BLaER1 (cell line): ENCODE data around the gene ADM2.
"Not testable (repeated sequence)": the region's sequence is repeated elsewhere in the genome, so short reads cannot be mapped to it uniquely, and the experiment has no call there.

Experiments
- H3K27ac ChIP-seq: shearing (Covaris generic); formaldehyde crosslinking; 2 replicates; pipeline ENCODE4 v1.8.1; 2022
- H3K27me3 ChIP-seq: shearing (Covaris generic); formaldehyde crosslinking; 2 replicates; pipeline ENCODE4 v1.8.1; 2022
- H3K36me3 ChIP-seq: shearing (Covaris generic); formaldehyde crosslinking; 2 replicates; pipeline ENCODE4 v1.8.1; 2022
- H3K4me1 ChIP-seq: shearing (Covaris generic); formaldehyde crosslinking; 2 replicates; pipeline ENCODE4 v1.8.1; 2022
- H3K4me2 ChIP-seq: shearing (Covaris generic); formaldehyde crosslinking; 2 replicates; pipeline ENCODE4 v1.8.1; 2022
- H3K4me3 ChIP-seq: shearing (Covaris generic); formaldehyde crosslinking; 2 replicates; pipeline ENCODE4 v1.8.1; 2022
- H3K9ac ChIP-seq: shearing (Covaris generic); formaldehyde crosslinking; 2 replicates; pipeline ENCODE4 v1.8.1; 2022
- H3K9me3 ChIP-seq: shearing (Covaris generic); formaldehyde crosslinking; 2 replicates; pipeline ENCODE4 v1.8.1; 2022
- H4K20me1 ChIP-seq: shearing (Covaris generic); formaldehyde crosslinking; 2 replicates; pipeline ENCODE4 v1.8.1; 2022
- Cebpa-rat ChIP-seq: shearing (Covaris generic); IDR thresholded peaks from 2 replicates; pipeline ENCODE4 v1.8.1; 2022

The ADM2 gene

DNA sequence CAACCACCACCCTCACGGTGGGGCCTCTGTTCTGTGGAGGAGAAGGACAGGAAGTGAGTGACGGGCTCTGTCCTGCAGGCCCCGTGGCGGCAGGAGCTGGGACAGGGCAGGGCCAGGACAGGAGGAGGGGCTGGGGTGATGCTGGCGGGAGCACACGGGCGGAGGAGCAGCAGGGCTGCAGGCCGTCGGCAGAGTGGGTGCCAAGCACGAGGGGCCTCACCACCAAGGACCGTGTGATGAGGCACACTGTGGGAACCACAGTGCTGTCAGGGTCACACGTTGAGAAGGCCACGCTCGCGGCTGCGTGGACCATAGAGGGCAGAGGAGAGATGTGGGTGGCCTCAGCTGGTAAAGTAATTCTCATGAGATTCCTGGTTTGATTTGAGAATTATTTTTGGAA, 35.5 kb downstream of the ADM2 start:
- peaks cover 69% of the 10 kb centered on the region for H4K20me1 ChIP-seq
- H3K4me3 ChIP-seq: no peak overlapping the region
- TF ChIP-seq Cebpa-rat: no peak
- no peaks in the 10 kb centered on the region for H3K27me3 ChIP-seq
- no peak overlapping the region for H3K4me2 ChIP-seq
- no peak overlapping the region for H3K27ac ChIP-seq
- H3K36me3 ChIP-seq: peaks cover 90% of the 10 kb centered on the region
- H3K4me1 ChIP-seq: peaks cover 17% of the 10 kb centered on the region; the same call in 1 of the 2 replicates
- 0 out of 2 replicates have a peak overlapping the region, but pooled peaks have one; percentile 24 for H3K9ac ChIP-seq
- no peaks in the 10 kb centered on the region for H3K9me3 ChIP-seq

DNA sequence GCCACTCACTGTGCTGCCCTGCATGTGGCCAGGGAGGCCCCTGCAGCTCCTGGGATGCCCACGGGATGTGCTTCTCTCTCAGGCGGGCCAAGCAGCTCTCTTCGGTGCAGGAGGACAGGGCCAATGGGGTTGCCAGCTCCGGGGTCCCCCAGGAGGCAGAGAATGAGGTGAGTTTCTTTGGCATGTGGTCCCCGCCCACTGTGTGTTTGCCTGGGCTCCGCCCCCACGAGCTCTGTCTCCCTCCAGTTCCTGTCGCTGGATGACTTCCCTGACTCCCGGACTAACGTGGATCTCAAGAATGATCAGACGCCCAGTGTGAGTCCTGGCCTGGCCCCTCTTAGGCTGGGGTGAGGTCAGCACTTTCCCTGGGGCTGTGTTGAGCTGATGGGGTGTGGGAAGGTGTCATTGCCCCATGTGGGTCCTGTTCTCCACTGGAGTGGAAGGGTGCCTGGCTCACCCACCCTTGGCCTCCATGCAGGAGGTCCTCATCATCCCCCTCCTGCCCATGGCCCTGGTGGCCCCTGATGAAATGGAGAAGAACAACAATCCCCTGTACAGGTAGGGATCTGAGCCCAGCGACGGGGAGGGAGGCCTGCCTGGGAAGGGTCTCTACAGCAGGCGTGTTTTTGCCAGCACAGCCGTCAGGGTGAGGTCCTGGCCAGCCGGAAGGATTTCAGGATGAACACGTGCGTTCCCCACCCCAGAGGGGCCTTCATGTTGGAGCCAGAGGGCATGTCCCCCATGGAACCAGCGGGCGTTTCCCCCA, 36.3 kb downstream of the ADM2 start:
- peaks cover 90% of the 10 kb centered on the region for H3K36me3 ChIP-seq
- peaks cover 17% of the 10 kb centered on the region; the same call in 1 of the 2 replicates for H3K4me1 ChIP-seq
- no peaks in the 10 kb centered on the region for H3K27me3 ChIP-seq
- TF ChIP-seq Cebpa-rat: no peak
- no peak overlapping the region for H3K9ac ChIP-seq
- H3K4me3 ChIP-seq: no peak overlapping the region
- no peak overlapping the region for H3K4me2 ChIP-seq
- H4K20me1 ChIP-seq: peaks cover 64% of the 10 kb centered on the region
- no peaks in the 10 kb centered on the region for H3K9me3 ChIP-seq
- H3K27ac ChIP-seq: no peak overlapping the region

DNA sequence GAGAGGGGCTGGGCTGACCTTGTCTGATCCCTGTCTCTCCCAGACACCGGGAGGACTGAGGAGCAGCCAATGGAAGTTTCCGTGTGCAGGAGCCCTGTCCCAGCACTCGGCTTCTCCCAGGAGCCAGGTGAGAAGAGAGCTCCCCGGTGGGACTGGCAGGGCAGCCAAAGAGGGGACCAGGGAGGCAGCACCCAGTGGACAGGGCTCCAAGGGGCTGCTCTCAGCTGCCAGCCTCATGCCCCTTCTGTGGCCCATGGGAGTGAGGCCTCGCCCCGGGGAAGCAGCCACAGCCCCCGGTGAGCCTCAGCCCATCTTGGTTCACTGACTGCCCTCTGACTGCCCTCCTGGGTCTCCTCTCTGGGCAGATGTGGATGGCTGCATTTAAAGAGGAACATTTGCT, 37.3 kb downstream of the ADM2 start:
- H3K27me3 ChIP-seq: no peaks in the 10 kb centered on the region
- peaks cover 64% of the 10 kb centered on the region for H4K20me1 ChIP-seq
- no peaks in the 10 kb centered on the region for H3K9me3 ChIP-seq
- no peak for TF ChIP-seq Cebpa-rat
- peaks cover 17% of the 10 kb centered on the region; the same call in 1 of the 2 replicates for H3K4me1 ChIP-seq
- peaks cover 91% of the 10 kb centered on the region for H3K36me3 ChIP-seq
- H3K27ac ChIP-seq: no peak overlapping the region
- H3K4me3 ChIP-seq: no peak overlapping the region
- H3K4me2 ChIP-seq: no peak overlapping the region
- no peak overlapping the region for H3K9ac ChIP-seq

DNA sequence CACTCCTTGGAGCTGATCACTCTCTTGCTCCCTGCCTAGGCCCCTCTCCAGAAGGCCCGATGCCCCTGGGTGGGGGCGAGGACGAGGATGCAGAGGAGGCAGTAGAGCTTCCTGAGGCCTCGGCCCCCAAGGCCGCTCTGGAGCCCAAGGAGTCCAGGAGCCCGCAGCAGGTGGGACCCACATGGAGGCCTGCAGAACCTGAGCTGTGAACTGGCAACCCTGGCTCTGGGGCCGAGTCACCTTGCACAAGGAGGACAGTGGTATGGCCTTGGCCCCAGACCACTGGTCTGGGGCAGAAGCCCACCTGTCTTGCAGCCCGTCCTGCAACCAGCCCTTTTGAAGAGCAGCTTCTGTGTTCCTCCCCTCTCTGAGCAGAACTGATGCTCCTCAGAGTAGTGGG, 37.8 kb downstream of the ADM2 start:
- no peaks in the 10 kb centered on the region for H3K27me3 ChIP-seq
- H3K9ac ChIP-seq: no peak overlapping the region
- no peaks in the 10 kb centered on the region for H3K9me3 ChIP-seq
- H3K4me3 ChIP-seq: no peak overlapping the region
- H3K27ac ChIP-seq: no peak overlapping the region
- H3K36me3 ChIP-seq: peaks cover 96% of the 10 kb centered on the region
- no peak overlapping the region for H3K4me2 ChIP-seq
- H4K20me1 ChIP-seq: peaks cover 64% of the 10 kb centered on the region
- peaks cover 22% of the 10 kb centered on the region for H3K4me1 ChIP-seq
- TF ChIP-seq Cebpa-rat: no peak

DNA sequence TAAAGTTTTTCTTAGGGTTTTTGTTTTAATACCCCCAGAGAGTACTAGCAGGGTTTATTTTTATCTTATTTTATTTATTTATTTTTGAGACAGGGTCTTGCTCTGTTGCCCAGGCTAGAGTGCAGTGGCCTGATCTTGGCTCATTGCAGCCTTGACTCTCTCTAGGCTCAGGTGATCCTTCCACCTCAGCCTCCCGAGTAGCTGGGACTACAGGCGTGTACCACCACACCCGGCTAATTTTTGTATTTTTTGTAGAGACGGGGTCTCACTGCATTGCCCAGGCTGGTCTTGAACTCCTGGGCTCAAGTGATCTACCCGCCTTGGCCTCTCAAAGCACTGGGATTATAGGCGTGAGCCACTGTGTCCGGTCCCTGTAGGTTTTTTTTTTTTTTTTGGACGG, 38.8 kb downstream of the ADM2 start:
- peaks cover 87% of the 10 kb centered on the region for H3K36me3 ChIP-seq
- peaks cover 62% of the 10 kb centered on the region for H4K20me1 ChIP-seq
- H3K4me2 ChIP-seq, H3K9me3 ChIP-seq, H3K27me3 ChIP-seq, H3K27ac ChIP-seq, H3K9ac ChIP-seq, H3K4me3 ChIP-seq: not testable (repeated sequence)
- H3K4me1 ChIP-seq: peaks cover 29% of the 10 kb centered on the region

DNA sequence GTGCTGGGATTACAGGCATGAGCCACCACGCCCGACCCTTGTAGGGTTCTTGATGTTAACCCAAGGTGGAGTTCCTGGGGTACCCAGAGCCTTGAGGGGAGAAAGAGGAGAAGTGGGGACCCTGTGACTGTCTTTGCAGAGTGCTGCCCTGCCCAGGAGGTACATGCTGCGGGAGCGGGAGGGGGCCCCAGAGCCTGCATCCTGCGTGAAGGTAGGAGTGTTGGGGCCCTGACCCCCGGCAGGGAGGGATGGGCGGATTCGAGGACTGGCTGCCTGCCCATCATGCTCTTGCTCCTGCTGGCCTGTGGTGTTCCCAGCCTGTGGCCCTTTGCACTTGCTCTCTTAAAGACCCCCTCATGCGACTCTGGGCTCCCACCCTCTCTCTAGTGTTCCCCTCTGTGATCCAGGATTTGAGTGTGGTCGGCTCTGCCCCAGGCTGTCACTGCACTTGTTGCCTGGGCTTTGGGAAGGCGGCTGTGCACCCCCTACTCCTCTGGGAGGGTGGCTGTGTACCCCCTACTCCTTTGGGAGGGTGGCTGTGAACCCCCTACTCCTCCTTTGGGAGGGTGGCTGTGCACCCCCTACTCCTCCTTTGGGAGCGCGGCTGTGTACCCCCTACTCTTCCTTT, 39.6 kb downstream of the ADM2 start:
- Histone ChIP-seq H3K4me3 (no peak overlapping the region), H3K4me2 (no peak overlapping the region), H4K20me1 (peaks cover 57% of the 10 kb centered on the region), H3K27ac (no peak overlapping the region), H3K4me1 (peaks cover 27% of the 10 kb centered on the region), H3K9me3 (no peaks in the 10 kb centered on the region), H3K27me3 (no peaks in the 10 kb centered on the region), H3K9ac (no peak overlapping the region), H3K36me3 (peaks cover 83% of the 10 kb centered on the region)
- no peak for TF ChIP-seq Cebpa-rat

DNA sequence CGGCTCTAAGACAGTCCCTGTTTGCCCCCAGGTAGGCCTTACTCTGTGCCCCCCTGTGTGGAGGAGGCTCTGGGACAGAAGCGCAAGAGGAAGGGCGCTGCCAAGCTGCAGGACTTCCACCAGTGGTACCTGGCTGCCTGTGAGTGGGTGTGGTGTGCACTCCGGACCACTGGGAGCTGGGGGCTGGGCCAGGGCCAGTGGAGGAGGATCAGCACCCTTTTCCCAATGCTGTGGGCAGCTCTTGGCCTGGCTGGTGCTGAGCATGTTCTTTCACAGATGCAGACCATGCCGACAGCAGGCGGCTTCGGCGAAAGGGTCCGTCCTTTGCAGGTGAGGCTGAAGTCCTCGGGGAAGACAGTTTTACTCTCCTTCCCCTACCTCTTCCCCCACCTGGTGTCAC, 40.4 kb downstream of the ADM2 start:
- Histone ChIP-seq H3K4me3 (no peak overlapping the region), H4K20me1 (peaks cover 50% of the 10 kb centered on the region), H3K27ac (no peak overlapping the region), H3K36me3 (peaks cover 75% of the 10 kb centered on the region), H3K4me1 (peaks cover 23% of the 10 kb centered on the region), H3K9me3 (no peaks in the 10 kb centered on the region), H3K9ac (no peak overlapping the region), H3K4me2 (no peak overlapping the region), H3K27me3 (no peaks in the 10 kb centered on the region)
- no peak for TF ChIP-seq Cebpa-rat

DNA sequence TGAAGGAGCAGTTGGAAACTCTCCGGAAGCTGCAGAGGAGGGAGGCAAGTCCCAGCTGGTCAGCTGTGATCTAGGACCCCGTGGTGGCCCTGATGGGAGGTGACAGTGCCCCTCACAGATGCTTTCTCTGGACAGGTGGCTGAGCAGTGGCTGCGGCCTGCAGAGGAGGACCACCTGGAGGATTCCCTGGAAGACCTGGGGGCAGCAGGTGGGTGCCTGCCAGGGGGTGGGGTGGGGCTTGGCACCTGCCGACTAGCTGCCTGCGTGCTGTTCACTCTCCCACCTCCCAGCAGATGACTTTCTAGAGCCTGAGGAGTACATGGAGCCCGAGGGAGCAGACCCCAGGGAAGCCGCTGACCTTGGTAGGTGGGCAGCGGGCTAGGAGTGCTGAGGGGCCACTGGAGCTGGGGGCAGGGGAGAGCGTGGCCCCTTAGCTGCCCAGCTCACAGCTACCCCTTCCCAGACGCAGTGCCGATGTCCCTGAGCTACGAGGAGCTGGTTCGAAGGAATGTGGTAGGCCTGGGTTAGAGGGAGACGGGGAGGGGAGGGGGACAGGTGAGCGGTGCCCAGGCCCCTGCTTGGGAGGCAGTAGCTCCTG, 41.0 kb downstream of the ADM2 start:
- peaks cover 69% of the 10 kb centered on the region for H3K36me3 ChIP-seq
- H3K4me2 ChIP-seq: no peak overlapping the region

DNA sequence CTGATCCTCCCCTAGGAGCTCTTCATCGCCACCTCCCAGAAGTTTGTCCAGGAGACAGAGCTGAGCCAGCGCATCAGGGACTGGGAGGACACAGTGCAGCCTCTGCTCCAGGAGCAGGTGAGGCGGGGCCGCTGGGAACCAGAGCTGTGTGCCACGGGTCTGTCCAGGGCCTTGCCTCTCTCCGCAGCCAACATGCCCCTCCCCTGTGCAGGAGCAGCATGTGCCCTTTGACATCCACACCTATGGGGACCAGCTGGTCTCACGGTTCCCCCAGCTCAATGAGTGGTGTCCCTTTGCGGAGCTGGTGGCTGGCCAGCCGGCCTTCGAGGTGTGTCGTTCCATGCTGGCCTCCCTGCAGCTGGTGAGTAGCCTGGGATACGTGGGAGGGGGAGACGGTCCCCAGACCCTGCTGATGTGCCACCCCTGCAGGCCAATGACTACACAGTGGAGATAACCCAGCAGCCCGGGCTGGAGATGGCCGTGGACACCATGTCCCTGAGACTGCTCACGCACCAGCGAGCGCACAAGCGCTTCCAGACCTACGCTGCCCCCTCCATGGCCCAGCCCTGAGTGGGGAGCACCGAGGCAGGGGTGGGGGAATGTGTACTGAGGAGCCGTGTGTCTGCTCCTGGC, 41.6 kb downstream of the ADM2 start:
- Histone ChIP-seq H3K4me1 (peaks cover 27% of the 10 kb centered on the region), H3K9me3 (no peaks in the 10 kb centered on the region), H3K9ac (no peak overlapping the region), H3K4me3 (no peak overlapping the region), H3K27ac (no peak overlapping the region), H3K36me3 (peaks cover 63% of the 10 kb centered on the region), H4K20me1 (peaks cover 38% of the 10 kb centered on the region), H3K4me2 (no peak overlapping the region), H3K27me3 (peaks cover 2% of the 10 kb centered on the region; the same call in 1 of the 2 replicates)
- no peak for TF ChIP-seq Cebpa-rat

More for the DNA sequence above, 41.0 kb downstream of the ADM2 start:
- peaks cover 44% of the 10 kb centered on the region for H4K20me1 ChIP-seq
- H3K9ac ChIP-seq: no peak overlapping the region
- peaks cover 23% of the 10 kb centered on the region for H3K4me1 ChIP-seq
- no peak for TF ChIP-seq Cebpa-rat
- H3K4me3 ChIP-seq: no peak overlapping the region
- no peaks in the 10 kb centered on the region for H3K27me3 ChIP-seq
- no peaks in the 10 kb centered on the region for H3K9me3 ChIP-seq
- H3K27ac ChIP-seq: no peak overlapping the region

DNA sequence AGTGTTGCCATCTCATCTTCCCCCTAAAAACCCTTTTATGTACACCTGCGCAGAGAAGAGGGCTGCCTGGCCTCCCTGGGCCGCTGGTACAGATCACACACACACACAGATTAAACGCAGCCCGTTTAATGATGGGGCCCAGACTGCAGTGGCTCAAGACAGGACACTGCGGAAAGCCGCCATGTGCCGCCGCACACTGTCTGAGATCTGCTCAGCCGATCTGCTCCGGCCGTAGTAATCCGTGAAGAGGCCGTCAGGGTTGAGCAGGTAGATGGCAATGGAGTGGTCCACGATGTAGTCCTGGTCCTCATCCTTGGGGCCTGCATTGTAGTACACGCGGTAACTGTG, 42.1 kb downstream of the ADM2 start:
- Histone ChIP-seq H3K36me3 (peaks cover 58% of the 10 kb centered on the region), H3K9ac (no peak overlapping the region), H3K27me3 (peaks cover 7% of the 10 kb centered on the region; the same call in 1 of the 2 replicates), H4K20me1 (peaks cover 33% of the 10 kb centered on the region), H3K9me3 (no peaks in the 10 kb centered on the region), H3K4me2 (no peak overlapping the region), H3K4me1 (peaks cover 30% of the 10 kb centered on the region), H3K4me3 (no peak overlapping the region), H3K27ac (no peak overlapping the region)
- TF ChIP-seq Cebpa-rat: no peak
